Measurements from ENCODE around the gene SKIC8. TPM values are rescaled to one million over a fixed set of nuclear protein-coding genes. Genes with fewer than 3 reads are reported as not detected.

The SKIC8 gene
- total and polyA plus RNA-seq, 3 experiments from 2014 or later: 60.2 to 82.5 (median 62.9) TPM

DNA sequence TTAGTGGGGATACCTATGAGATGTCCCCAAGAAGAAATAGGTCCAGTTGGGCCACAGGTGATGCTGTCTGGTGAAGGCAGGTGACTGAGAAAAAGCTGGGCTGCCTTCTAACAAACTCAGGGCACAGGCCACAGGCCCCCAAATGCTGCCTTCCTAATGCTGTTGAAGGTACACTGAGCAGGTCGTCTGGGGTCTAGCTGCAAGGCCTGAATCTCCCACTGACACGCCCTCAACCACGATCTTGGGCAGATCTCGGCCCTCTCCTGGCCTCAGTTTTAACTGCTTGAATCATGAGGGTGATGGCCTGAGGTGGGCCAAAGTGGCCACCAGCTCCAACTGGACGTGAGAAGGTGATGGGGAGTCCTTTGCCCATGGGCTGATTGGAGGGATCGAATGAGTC, 62.9 kb downstream of the SKIC8 start:
- Histone ChIP-seq H3K27me3 (ENCODE audit: insufficient read depth, low read length, poor library complexity, severe bottlenecking) (no peaks in the 10 kb centered on the region), H3K4me1 (ENCODE audit: insufficient read depth, low read length) (no peaks in the 10 kb centered on the region), H3K9me3 (ENCODE audit: low read length) (no peaks in the 10 kb centered on the region), H3K27ac (ENCODE audit: low read depth, low read length) (no peak overlapping the region), H3K4me3 (ENCODE audit: low read length) (no peak overlapping the region), H3K36me3 (ENCODE audit: insufficient read depth, low read length) (no peaks in the 10 kb centered on the region)
- POLR2A ChIA-PET: no interaction called here
- Mint-ChIP-seq H3K4me3 (no peak overlapping the region), H3K4me1 (peaks cover 3 to 4% (median 3%) of the 10 kb centered on the region in 3 donors), H3K9me3 (no peaks in the 10 kb centered on the region), H3K27me3 (peaks cover 4 to 17% of the 10 kb centered on the region in 2 donors), H3K27ac (no peak overlapping the region), H3K36me3 (no peaks in the 10 kb centered on the region)
- CTCF ChIA-PET: interaction anchor here (1.1 kb wide), 1 partner anchor 42 kb away, joined by 3 read pairs; no protein-coding TSS in a partner anchor
- DNase-seq: no peak

DNA sequence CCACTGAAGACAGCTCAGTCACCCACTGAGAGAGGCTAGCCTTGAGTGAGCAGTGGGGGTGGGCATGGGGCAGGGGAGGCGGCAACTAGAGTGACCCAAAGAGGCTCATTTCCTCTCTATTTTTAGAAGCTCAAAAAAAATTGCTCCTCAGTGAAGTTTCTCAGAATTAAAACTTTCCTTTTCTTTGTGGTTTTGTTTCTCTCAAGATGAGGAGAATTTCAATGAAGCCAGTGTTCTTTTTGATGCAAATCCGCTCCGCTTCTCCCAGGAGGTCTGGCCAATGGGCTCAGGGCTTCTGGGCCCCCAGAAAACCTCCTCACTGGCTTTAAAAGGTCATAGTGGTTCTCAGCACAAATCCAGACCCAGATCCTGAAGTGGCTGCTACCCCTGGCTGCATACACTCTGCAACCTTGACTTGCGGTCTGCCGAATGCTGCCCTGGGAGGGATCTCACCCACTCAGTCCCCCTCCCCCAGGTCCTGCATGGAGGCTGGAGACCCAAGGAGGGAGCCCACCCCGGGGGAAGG, 64.8 kb downstream of the SKIC8 start, which contains the start of gene ACSBG1:
Gene ACSBG1, minus strand, starts transcription at position 51 of the 526 bp plus-strand sequence. CDS start 64 bp downstream, outside the sequence.
- Mint-ChIP-seq H3K27ac (peak within 1 kb of the TSS in 2 of 8 donors; percentile 85 to 89), H3K27me3 (peaks cover 4 to 17% of the 10 kb centered on the region in 2 donors), H3K4me3 (no peak within 1 kb of the TSS), H3K9me3 (no peaks in the 10 kb centered on the region), H3K36me3 (no peaks in the 10 kb centered on the region), H3K4me1 (peaks cover 0 to 1% (median 0%) of the 10 kb centered on the region in 3 donors)
- no peaks in the 10 kb centered on the region for H3K9me3 ChIP-seq (ENCODE audit: low read length)
- no peak within 1 kb of the TSS for H3K4me3 ChIP-seq (ENCODE audit: low read length)
- H3K4me1 ChIP-seq (ENCODE audit: insufficient read depth, low read length): no peaks in the 10 kb centered on the region
- no peak within 1 kb of the TSS for H3K27ac ChIP-seq (ENCODE audit: low read depth, low read length)
- no peaks in the 10 kb centered on the region for H3K27me3 ChIP-seq (ENCODE audit: insufficient read depth, low read length, poor library complexity, severe bottlenecking)
- H3K36me3 ChIP-seq (ENCODE audit: insufficient read depth, low read length): no peaks in the 10 kb centered on the region
- ChIA-PET POLR2A (no interaction called here), CTCF (no interaction called here)
- no peak for DNase-seq

DNA sequence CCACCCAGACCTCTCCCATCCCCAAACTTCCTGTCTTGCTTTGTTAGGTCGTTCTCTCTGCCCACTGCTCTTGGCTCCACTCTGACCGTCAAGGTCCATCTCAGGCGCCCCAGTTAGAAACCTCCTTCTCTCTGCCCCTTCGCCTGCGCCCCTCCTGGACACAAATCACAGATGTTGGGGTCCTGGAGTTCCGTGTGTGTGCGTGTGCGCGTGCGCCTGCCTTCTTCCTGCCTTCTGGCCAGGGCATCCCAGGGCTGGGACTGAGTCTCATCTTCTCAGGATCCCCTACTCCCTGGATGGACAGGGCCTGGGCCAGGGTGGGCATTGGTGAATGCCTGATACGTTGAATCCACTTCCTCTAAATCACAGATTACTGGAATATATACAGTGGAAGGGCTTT, 65.9 kb downstream of the SKIC8 start:
- ChIA-PET CTCF (no interaction called here), POLR2A (no interaction called here)
- Mint-ChIP-seq H3K4me3 (no peak overlapping the region), H3K27me3 (peaks cover 4 to 17% of the 10 kb centered on the region in 2 donors), H3K27ac (peak overlapping the region in 1 of 8 donors; percentile 89), H3K4me1 (peaks cover 0 to 1% (median 0%) of the 10 kb centered on the region in 3 donors), H3K36me3 (no peaks in the 10 kb centered on the region), H3K9me3 (no peaks in the 10 kb centered on the region)
- Histone ChIP-seq H3K36me3 (ENCODE audit: insufficient read depth, low read length) (no peaks in the 10 kb centered on the region), H3K27ac (ENCODE audit: low read depth, low read length) (no peak overlapping the region), H3K27me3 (ENCODE audit: insufficient read depth, low read length, poor library complexity, severe bottlenecking) (no peaks in the 10 kb centered on the region), H3K4me3 (ENCODE audit: low read length) (no peak overlapping the region), H3K9me3 (ENCODE audit: low read length) (no peaks in the 10 kb centered on the region), H3K4me1 (ENCODE audit: insufficient read depth, low read length) (no peaks in the 10 kb centered on the region)
- no peak for DNase-seq

Other genes with a start within 250 kb of the SKIC8 start
- gene TBC1D2B, start 221.9 kb downstream of the SKIC8 start, total RNA-seq: 10 to 100 TPM; 40.1 to 41.1 TPM
- 26.4 TPM for gene TBC1D2B, start 221.9 kb downstream of the SKIC8 start, polyA plus RNA-seq
- not detected for gene SH2D7, start 207.0 kb downstream of the SKIC8 start, total RNA-seq
- not detected for gene SH2D7, start 207.0 kb downstream of the SKIC8 start, polyA plus RNA-seq
- 1 to 10 TPM; 2.1 to 2.3 TPM for gene CIB2, start 168.2 kb downstream of the SKIC8 start, total RNA-seq
- 2.0 TPM for gene CIB2, start 168.2 kb downstream of the SKIC8 start, polyA plus RNA-seq
- 100 to 1,000 TPM; 134 to 151 TPM for gene IDH3A, start 150.2 kb downstream of the SKIC8 start, total RNA-seq
- 44.3 TPM for gene IDH3A, start 150.2 kb downstream of the SKIC8 start, polyA plus RNA-seq
- not detected for gene ACSBG1, start 65.0 kb downstream of the SKIC8 start, total RNA-seq
- 0.06 TPM for gene ACSBG1, start 65.0 kb downstream of the SKIC8 start, polyA plus RNA-seq
- gene DNAJA4, start 35.0 kb downstream of the SKIC8 start, total RNA-seq: 10 to 100 TPM; 32.6 to 35.3 TPM
- 12.3 TPM for gene DNAJA4, start 35.0 kb downstream of the SKIC8 start, polyA plus RNA-seq
- not detected for gene CRABP1, start 40.7 kb upstream of the SKIC8 start, total RNA-seq
- not detected for gene CRABP1, start 40.7 kb upstream of the SKIC8 start, polyA plus RNA-seq
- 10 to 100 TPM; 62.2 to 69.3 TPM for gene IREB2, start 138.6 kb upstream of the SKIC8 start, total RNA-seq
- 18.5 TPM for gene IREB2, start 138.6 kb upstream of the SKIC8 start, polyA plus RNA-seq
- under 1 TPM; 0.82 to 0.94 TPM for gene HYKK, start 208.0 kb upstream of the SKIC8 start, total RNA-seq
- 2.0 TPM for gene HYKK, start 208.0 kb upstream of the SKIC8 start, polyA plus RNA-seq
- 100 to 1,000 TPM; 228 to 239 TPM for gene PSMA4, start 240.8 kb upstream of the SKIC8 start, total RNA-seq
- gene PSMA4, start 240.8 kb upstream of the SKIC8 start, polyA plus RNA-seq: 232 TPM

All from CD8-positive, alpha-beta memory T cell (primary cell).